ENCODE measurements around the gene ARHGDIA.

DNA sequence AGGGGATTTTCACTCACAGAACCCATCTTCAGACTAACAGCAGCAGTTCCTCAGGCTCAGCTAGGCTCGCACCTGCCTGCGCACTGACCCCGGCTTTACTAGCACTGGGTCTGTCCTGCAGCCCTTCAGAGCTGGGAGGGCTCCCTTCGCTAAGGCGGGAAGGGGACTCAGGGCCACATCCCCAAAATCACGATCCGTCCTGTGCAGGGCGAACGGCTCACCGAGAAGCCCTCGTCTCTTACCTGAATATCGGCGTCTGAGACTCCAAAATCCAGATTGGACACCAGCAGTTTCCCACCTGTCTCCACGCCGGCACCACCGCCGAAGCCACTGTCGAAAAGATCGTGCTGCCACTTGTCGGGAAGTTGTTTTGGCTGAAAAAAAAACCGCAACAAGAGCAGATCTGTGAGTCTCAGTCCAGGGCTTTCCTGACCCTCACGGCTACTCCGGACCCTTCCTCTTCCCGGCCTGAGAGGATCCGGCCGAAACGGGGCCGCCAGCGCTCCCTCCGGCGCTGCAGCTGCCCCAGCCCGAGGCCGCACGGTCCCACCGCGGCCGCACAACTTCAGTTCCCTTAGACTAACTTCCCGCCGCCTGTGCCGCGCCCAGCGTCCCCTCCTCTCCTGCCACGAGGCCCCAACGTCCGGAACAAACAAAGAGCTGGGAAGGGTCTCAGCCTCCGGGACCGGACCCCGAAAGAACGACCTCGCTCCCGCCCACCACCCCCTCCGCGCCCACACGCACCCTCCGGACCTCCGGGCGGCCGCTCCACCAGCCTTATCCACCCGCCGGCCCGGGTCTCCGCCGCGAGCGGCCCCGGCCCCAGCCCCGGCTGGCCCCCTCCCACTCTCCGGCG lies 19.5 kb upstream of the ARHGDIA start:
- TF ChIP-seq, protein P1, sequence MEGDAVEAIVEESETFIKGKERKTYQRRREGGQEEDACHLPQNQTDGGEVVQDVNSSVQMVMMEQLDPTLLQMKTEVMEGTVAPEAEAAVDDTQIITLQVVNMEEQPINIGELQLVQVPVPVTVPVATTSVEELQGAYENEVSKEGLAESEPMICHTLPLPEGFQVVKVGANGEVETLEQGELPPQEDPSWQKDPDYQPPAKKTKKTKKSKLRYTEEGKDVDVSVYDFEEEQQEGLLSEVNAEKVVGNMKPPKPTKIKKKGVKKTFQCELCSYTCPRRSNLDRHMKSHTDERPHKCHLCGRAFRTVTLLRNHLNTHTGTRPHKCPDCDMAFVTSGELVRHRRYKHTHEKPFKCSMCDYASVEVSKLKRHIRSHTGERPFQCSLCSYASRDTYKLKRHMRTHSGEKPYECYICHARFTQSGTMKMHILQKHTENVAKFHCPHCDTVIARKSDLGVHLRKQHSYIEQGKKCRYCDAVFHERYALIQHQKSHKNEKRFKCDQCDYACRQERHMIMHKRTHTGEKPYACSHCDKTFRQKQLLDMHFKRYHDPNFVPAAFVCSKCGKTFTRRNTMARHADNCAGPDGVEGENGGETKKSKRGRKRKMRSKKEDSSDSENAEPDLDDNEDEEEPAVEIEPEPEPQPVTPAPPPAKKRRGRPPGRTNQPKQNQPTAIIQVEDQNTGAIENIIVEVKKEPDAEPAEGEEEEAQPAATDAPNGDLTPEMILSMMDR (IDR thresholded peaks at IDR 0.05) = no peak
- no peak for TF ChIP-seq POLR2A (IDR thresholded peaks at IDR 0.05)
